Islet of Langerhans (tissue), 1 donor: ENCODE measurements around the gene CRYBG2.
"Not testable (repeated sequence)": the region's sequence is repeated elsewhere in the genome, so short reads cannot be mapped to it uniquely, and the experiment has no call there.

ENCODE experiments used
- FAIRE-seq: peaks from one replicate; lab custom pipeline; 2011; peaks lifted over from hg19 to GRCh38; lab: Jason Lieb, UNC

The CRYBG2 gene

GRCh38 chr1:26353976-26354820, at the start of gene CRYBG2:
TSS of gene CRYBG2 (minus strand) at chr1:26354130. CDS start at chr1:26346657, 7,473 bp downstream.
- no peak for FAIRE-seq

GRCh38 chr1:26403656-26404055, 49.7 kb upstream of the CRYBG2 start:
- no peak for FAIRE-seq

GRCh38 chr1:26401891-26402290, 48.0 kb upstream of the CRYBG2 start:
- FAIRE-seq: no peak

GRCh38 chr1:26399034-26399433, 45.1 kb upstream of the CRYBG2 start:
- FAIRE-seq: no peak

- no peak for FAIRE-seq
Observed at GRCh38 chr1:26395754-26396153, 41.8 kb upstream of the CRYBG2 start.

GRCh38 chr1:26391450-26391849, 37.5 kb upstream of the CRYBG2 start:
- no peak for FAIRE-seq

GRCh38 chr1:26389604-26390247, 35.8 kb upstream of the CRYBG2 start:
- FAIRE-seq: no peak

GRCh38 chr1:26388791-26389445, 35.0 kb upstream of the CRYBG2 start:
- FAIRE-seq: no peak

GRCh38 chr1:26387447-26387846, 33.5 kb upstream of the CRYBG2 start:
- FAIRE-seq: no peak

- FAIRE-seq: not testable (repeated sequence)
Observed at GRCh38 chr1:26385063-26385462, 31.1 kb upstream of the CRYBG2 start.

- no peak for FAIRE-seq
Observed at GRCh38 chr1:26384076-26384475, 30.1 kb upstream of the CRYBG2 start.

GRCh38 chr1:26378879-26379251, 24.9 kb upstream of the CRYBG2 start:
- FAIRE-seq: no peak

- no peak for FAIRE-seq
Observed at GRCh38 chr1:26378088-26378878, 24.4 kb upstream of the CRYBG2 start.

GRCh38 chr1:26376050-26376449, 22.1 kb upstream of the CRYBG2 start:
- no peak for FAIRE-seq

- no peak for FAIRE-seq
Observed at GRCh38 chr1:26375081-26375480, 21.2 kb upstream of the CRYBG2 start.

GRCh38 chr1:26374361-26374760, 20.4 kb upstream of the CRYBG2 start:
- FAIRE-seq: not testable (repeated sequence)

GRCh38 chr1:26373789-26374188, 19.9 kb upstream of the CRYBG2 start:
- FAIRE-seq: no peak

GRCh38 chr1:26373281-26373680, 19.4 kb upstream of the CRYBG2 start:
- FAIRE-seq: no peak

GRCh38 chr1:26372611-26373010, 18.7 kb upstream of the CRYBG2 start, which contains the start of gene ZNF683:
TSS of gene ZNF683 (minus strand) at chr1:26372750. CDS start at chr1:26368571, 4,179 bp downstream.
- not testable (repeated sequence) for FAIRE-seq

- no peak for FAIRE-seq
Observed at GRCh38 chr1:26372039-26372438, 18.1 kb upstream of the CRYBG2 start.

GRCh38 chr1:26370591-26371382, 16.9 kb upstream of the CRYBG2 start:
- FAIRE-seq: no peak
